Effector memory CD8-positive, alpha-beta T cell (primary cell): Measurements from ENCODE around the gene CBL.

Experiments used
- ATAC-seq: fragments of 150-1000 bp; cut with Tn5 transposase; replicated peaks from 2 replicates; pipeline ENCODE4 v1.10.0; 2021; ENCODE audit warnings: mild to moderate bottlenecking, moderate library complexity
- DNase-seq, 3 experiments: peaks; one replicate each; pipeline ENCODE4 v3.0.0; 2021
- H3K27ac Mint-ChIP-seq, 2 donors: one replicate each; pipeline ENCODE4 v1.8.0; 2022; ENCODE audit warnings: mild to moderate bottlenecking in 2 of 2, mixed read lengths in 2 of 2, moderate library complexity in 2 of 2
- H3K27me3 Mint-ChIP-seq, 2 donors: one replicate each; pipeline ENCODE4 v1.8.0; 2022; ENCODE audit warnings: mixed read lengths in 2 of 2
- H3K36me3 Mint-ChIP-seq: one replicate; pipeline ENCODE4 v1.8.0; 2022; ENCODE audit warnings: mild to moderate bottlenecking, moderate library complexity, mixed read lengths; ENCODE audit not compliant: insufficient read depth
- H3K4me1 Mint-ChIP-seq, 2 donors: one replicate each; pipeline ENCODE4 v1.8.0; 2022; ENCODE audit warnings: low read depth in 2 of 2, mixed read lengths in 2 of 2
- H3K4me3 Mint-ChIP-seq, 2 donors: one replicate each; pipeline ENCODE4 v1.8.0; 2022; ENCODE audit warnings: mild to moderate bottlenecking in 2 of 2, mixed read lengths in 2 of 2, moderate library complexity in 2 of 2
- H3K9me3 Mint-ChIP-seq, 2 donors: one replicate each; pipeline ENCODE4 v1.8.0; 2022; ENCODE audit warnings: mixed read lengths in 2 of 2

CBL gene

GRCh38 chr11:119277660-119278059 is 71.5 kb downstream of the CBL start:
- no peak overlapping the region for H3K4me3 Mint-ChIP-seq
- H3K9me3 Mint-ChIP-seq, result no peaks in the 10 kb centered on the region
- H3K36me3 Mint-ChIP-seq, result peaks cover 61% of the 10 kb centered on the region
- peaks cover 5 to 7% of the 10 kb centered on the region in 2 donors for H3K4me1 Mint-ChIP-seq
- no peak overlapping the region for H3K27ac Mint-ChIP-seq
- no peaks in the 10 kb centered on the region for H3K27me3 Mint-ChIP-seq
- DNase-seq (no peak), ATAC-seq (no peak)

- Mint-ChIP-seq H3K4me3 (no peak overlapping the region), H3K27ac (peak overlapping the region; percentile 0 to 1)
- no peak for DNase-seq
Measured at GRCh38 chr11:119282495-119282894, 76.4 kb downstream of the CBL start.

GRCh38 chr11:119284344-119285157 is 78.4 kb downstream of the CBL start:
- Mint-ChIP-seq H3K27ac (no peak overlapping the region), H3K9me3 (no peaks in the 10 kb centered on the region), H3K4me1 (peaks cover 6 to 16% of the 10 kb centered on the region in 2 donors), H3K4me3 (no peak overlapping the region), H3K36me3 (peaks cover 35% of the 10 kb centered on the region), H3K27me3 (no peaks in the 10 kb centered on the region)
- DNase-seq (peak in 2 of 3 experiments; percentile 5 to 16), ATAC-seq (peak; percentile 90)

More at GRCh38 chr11:119282495-119282894, 76.4 kb downstream of the CBL start:
- H3K9me3 Mint-ChIP-seq, result no peaks in the 10 kb centered on the region
- ATAC-seq, result peak; percentile 46
- peaks cover 6 to 16% of the 10 kb centered on the region in 2 donors for H3K4me1 Mint-ChIP-seq
- peaks cover 44% of the 10 kb centered on the region for H3K36me3 Mint-ChIP-seq
- H3K27me3 Mint-ChIP-seq, result no peaks in the 10 kb centered on the region

GRCh38 chr11:119285431-119285830 is 79.3 kb downstream of the CBL start:
- no peaks in the 10 kb centered on the region for H3K9me3 Mint-ChIP-seq
- H3K4me3 Mint-ChIP-seq, result no peak overlapping the region
- H3K36me3 Mint-ChIP-seq, result peaks cover 31% of the 10 kb centered on the region
- no peak for ATAC-seq
- peaks cover 6 to 16% of the 10 kb centered on the region in 2 donors for H3K4me1 Mint-ChIP-seq
- no peaks in the 10 kb centered on the region for H3K27me3 Mint-ChIP-seq
- DNase-seq, result no peak
- no peak overlapping the region for H3K27ac Mint-ChIP-seq

- Mint-ChIP-seq H3K36me3 (peaks cover 37% of the 10 kb centered on the region), H3K4me3 (no peak overlapping the region), H3K9me3 (no peaks in the 10 kb centered on the region), H3K27ac (peak overlapping the region; percentile 19 to 75), H3K27me3 (no peaks in the 10 kb centered on the region), H3K4me1 (peaks cover 2 to 9% of the 10 kb centered on the region in 2 donors)
- DNase-seq (no peak), ATAC-seq (no peak)
Measured at GRCh38 chr11:119288219-119288618, 82.1 kb downstream of the CBL start.

GRCh38 chr11:119290894-119291497 is 84.9 kb downstream of the CBL start:
- H3K9me3 Mint-ChIP-seq, result no peaks in the 10 kb centered on the region

GRCh38 chr11:119293461-119293860 is 87.3 kb downstream of the CBL start:
- H3K4me3 Mint-ChIP-seq, result no peak overlapping the region
- H3K36me3 Mint-ChIP-seq, result peaks cover 40% of the 10 kb centered on the region
- no peaks in the 10 kb centered on the region for H3K9me3 Mint-ChIP-seq
- no peaks in the 10 kb centered on the region for H3K27me3 Mint-ChIP-seq
- H3K27ac Mint-ChIP-seq, result no peak overlapping the region
- ATAC-seq, result no peak
- no peak for DNase-seq
- no peaks in the 10 kb centered on the region for H3K4me1 Mint-ChIP-seq

More at GRCh38 chr11:119290894-119291497, 84.9 kb downstream of the CBL start:
- peaks cover 37% of the 10 kb centered on the region for H3K36me3 Mint-ChIP-seq
- no peak overlapping the region for H3K4me3 Mint-ChIP-seq
- no peaks in the 10 kb centered on the region for H3K27me3 Mint-ChIP-seq
- ATAC-seq (no peak), DNase-seq (no peak)
- no peak overlapping the region for H3K27ac Mint-ChIP-seq
- H3K4me1 Mint-ChIP-seq, result no peaks in the 10 kb centered on the region

- Mint-ChIP-seq H3K9me3 (no peaks in the 10 kb centered on the region), H3K27me3 (no peaks in the 10 kb centered on the region), H3K27ac (no peak overlapping the region), H3K4me3 (no peak overlapping the region), H3K4me1 (no peaks in the 10 kb centered on the region), H3K36me3 (peaks cover 46% of the 10 kb centered on the region)
- DNase-seq (no peak), ATAC-seq (no peak)
Measured at GRCh38 chr11:119295178-119295577, 89.0 kb downstream of the CBL start.

- H3K4me1 Mint-ChIP-seq, result no peaks in the 10 kb centered on the region
Measured at GRCh38 chr11:119297938-119298337, 91.8 kb downstream of the CBL start.

GRCh38 chr11:119298726-119299125 is 92.6 kb downstream of the CBL start:
- no peak overlapping the region for H3K27ac Mint-ChIP-seq
- H3K36me3 Mint-ChIP-seq, result peaks cover 58% of the 10 kb centered on the region
- no peak for DNase-seq

More at GRCh38 chr11:119297938-119298337, 91.8 kb downstream of the CBL start:
- Mint-ChIP-seq H3K27ac (no peak overlapping the region), H3K9me3 (no peaks in the 10 kb centered on the region), H3K4me3 (no peak overlapping the region), H3K36me3 (peaks cover 51% of the 10 kb centered on the region), H3K27me3 (no peaks in the 10 kb centered on the region)
- no peak for DNase-seq
- ATAC-seq, result no peak

GRCh38 chr11:119299416-119299815 is 93.3 kb downstream of the CBL start:
- H3K27me3 Mint-ChIP-seq, result no peaks in the 10 kb centered on the region
- DNase-seq, result no peak
- H3K9me3 Mint-ChIP-seq, result no peaks in the 10 kb centered on the region
- H3K27ac Mint-ChIP-seq, result no peak overlapping the region
- H3K36me3 Mint-ChIP-seq, result peaks cover 56% of the 10 kb centered on the region
- ATAC-seq, result no peak
- H3K4me1 Mint-ChIP-seq, result no peaks in the 10 kb centered on the region
- H3K4me3 Mint-ChIP-seq, result no peak overlapping the region

More at GRCh38 chr11:119298726-119299125, 92.6 kb downstream of the CBL start:
- no peaks in the 10 kb centered on the region for H3K4me1 Mint-ChIP-seq
- no peaks in the 10 kb centered on the region for H3K9me3 Mint-ChIP-seq
- H3K4me3 Mint-ChIP-seq, result no peak overlapping the region
- no peak for ATAC-seq
- no peaks in the 10 kb centered on the region for H3K27me3 Mint-ChIP-seq

GRCh38 chr11:119300198-119300964 is 94.2 kb downstream of the CBL start:
- H3K9me3 Mint-ChIP-seq, result no peaks in the 10 kb centered on the region
- no peaks in the 10 kb centered on the region for H3K27me3 Mint-ChIP-seq
- peaks cover 57% of the 10 kb centered on the region for H3K36me3 Mint-ChIP-seq
- H3K4me3 Mint-ChIP-seq, result no peak overlapping the region
- no peak for DNase-seq
- ATAC-seq, result no peak
- peaks cover 0 to 3% of the 10 kb centered on the region in 2 donors for H3K4me1 Mint-ChIP-seq
- no peak overlapping the region for H3K27ac Mint-ChIP-seq

GRCh38 chr11:119303227-119303718 is 97.1 kb downstream of the CBL start:
- H3K27ac Mint-ChIP-seq, result no peak overlapping the region
- H3K36me3 Mint-ChIP-seq, result peaks cover 42% of the 10 kb centered on the region

More at GRCh38 chr11:119303227-119303718, 97.1 kb downstream of the CBL start:
- ATAC-seq (no peak), DNase-seq (no peak)
- H3K4me3 Mint-ChIP-seq, result no peak overlapping the region
- H3K4me1 Mint-ChIP-seq, result peaks cover 0 to 4% of the 10 kb centered on the region in 2 donors
- H3K9me3 Mint-ChIP-seq, result no peaks in the 10 kb centered on the region
- no peaks in the 10 kb centered on the region for H3K27me3 Mint-ChIP-seq
